HG03571 (cell line): ENCODE data around the gene PRR14L.
A peak's percentile ranks its signal among the peaks of the same experiment; 100 is the strongest.
"Not testable (repeated sequence)": the region's sequence is repeated elsewhere in the genome, so short reads cannot be mapped to it uniquely, and the experiment has no call there.

Experiments
- ATAC-seq: cut with Tn5 transposase; IDR thresholded peaks from one replicate; pipeline ENCODE4 v1.9.1; 2021; ENCODE audit not compliant: unreplicated experiment

The PRR14L gene

DNA sequence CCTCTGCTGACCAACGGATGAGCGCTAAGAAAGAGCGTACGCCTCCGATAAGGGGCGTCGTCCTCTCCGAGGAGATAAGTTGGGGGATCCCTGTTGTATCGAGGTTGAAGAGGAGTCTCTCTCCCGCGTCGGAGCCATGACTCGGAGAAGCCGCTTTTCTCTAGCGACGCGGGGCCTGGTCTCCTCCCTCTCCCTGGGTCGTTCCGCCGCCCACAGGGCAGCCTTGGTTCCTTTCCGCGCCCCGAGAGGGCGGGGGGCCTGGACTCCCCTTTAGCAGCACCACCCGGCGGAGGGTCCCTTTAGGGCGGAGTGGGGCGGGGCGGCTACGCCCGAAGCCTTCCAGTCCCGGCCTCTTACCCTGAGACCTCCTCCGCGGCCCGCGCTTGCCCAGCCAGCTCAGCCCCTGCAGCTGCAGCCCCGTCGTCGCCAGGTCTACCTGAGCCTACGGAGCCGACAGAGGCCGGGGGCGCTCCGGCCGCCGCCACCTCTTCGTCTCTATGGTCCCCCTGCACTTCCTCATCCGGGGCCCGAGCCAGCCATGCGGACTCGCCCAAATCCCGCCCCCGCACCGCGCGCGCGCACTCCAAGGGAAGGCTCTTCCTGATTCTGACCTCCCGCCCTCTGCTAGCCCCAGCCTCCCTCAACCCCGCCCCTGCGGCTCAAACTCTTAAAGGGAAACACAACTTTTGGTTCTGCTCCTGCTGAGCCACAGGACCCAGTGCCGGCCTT is at the start of gene PRR14L:
Gene PRR14L (minus strand): TSS at position 497 of the 729 bp plus-strand sequence. CDS start 11,272 bp downstream, outside the sequence.
- peak; percentile 57 for ATAC-seq

- not testable (repeated sequence) for ATAC-seq
These were observed 49.4 kb upstream of the PRR14L start for GRCh38 chr22:31799358-31799757.

DNA sequence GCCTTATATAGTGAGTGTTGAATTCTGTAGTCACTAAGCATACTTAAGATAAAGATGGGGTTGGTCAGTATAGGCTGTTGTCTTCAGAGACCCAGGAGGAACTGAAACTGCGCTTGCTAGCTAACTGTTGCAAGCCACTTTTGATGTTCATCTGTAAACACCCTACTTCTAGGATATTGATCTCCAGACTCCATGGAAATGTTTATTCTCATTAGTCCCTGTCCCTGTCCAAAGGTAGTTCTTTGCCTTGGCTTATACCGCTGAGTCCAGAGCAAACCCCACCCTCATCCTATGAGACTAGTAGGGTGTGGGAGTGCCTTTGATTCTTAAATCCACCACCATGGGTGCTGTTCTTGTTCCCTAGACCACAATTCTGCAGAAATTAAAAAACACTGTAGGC is 40.3 kb upstream of the PRR14L start:
- ATAC-seq, result no peak

DNA sequence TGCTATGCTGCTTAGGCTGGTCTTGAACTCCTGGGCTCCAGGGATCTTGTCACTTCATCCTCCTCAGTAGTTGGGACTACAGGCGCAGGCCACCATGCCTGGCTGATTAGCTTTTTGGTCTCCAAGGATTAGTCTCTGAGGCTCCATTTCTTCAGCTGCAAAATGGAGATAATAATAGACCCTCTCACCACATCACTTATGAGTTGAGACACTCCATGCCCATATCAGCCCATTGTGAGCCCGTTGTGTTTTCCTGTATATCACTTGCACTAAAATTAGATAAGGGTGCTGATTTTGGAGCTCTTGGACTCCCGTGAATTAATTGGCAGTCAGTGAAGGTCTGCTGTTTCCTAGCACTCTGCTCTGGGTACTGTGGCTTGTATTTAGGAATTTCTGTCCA is 39.9 kb upstream of the PRR14L start:
- no peak for ATAC-seq

GRCh38 chr22:31776231-31776630 is 26.3 kb upstream of the PRR14L start:
- ATAC-seq, result no peak

- no peak for ATAC-seq
These were observed 23.5 kb upstream of the PRR14L start for GRCh38 chr22:31773416-31773815.

- ATAC-seq, result no peak
These were observed 18.6 kb upstream of the PRR14L start for GRCh38 chr22:31768422-31769059.

DNA sequence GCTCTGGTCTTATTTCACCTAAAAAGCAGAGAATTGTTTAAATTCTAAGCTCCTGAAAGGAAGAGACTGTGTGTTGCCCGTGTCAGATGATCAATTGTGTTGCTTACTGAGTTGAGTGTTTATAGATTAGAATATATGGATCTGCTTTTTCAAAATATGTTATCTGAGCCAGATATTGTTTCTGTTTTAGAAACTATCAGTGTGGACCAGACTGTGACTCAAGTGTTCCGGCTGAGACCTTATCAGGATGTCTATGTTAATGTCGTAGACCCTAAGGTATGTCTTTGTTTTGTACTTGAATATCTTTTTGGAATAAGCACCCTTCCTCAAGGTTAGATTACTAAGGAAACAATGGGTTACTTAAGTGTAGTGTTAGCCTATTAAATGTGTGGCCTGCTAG is 14.9 kb upstream of the PRR14L start:
- no peak for ATAC-seq

DNA sequence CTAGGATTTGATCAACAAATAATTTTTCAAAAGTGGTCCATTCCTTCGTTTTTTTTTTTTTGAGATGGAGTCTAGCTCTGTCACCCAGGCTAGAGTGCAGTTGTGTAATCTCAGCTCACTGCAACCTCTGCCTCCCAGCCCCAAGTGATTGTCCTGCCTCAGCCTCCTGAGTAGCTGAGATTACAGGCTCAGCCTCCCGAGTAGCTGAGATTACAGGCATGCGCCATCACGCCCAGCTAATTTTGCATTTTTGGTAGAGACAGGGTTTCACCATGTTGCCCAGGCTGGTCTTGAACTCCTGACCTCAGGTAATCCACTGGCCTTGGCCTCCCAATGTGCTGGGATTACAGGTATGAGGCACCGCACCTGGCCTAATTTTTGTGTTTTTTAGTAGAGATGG is 8.9 kb upstream of the PRR14L start:
- ATAC-seq, result not testable (repeated sequence)

DNA sequence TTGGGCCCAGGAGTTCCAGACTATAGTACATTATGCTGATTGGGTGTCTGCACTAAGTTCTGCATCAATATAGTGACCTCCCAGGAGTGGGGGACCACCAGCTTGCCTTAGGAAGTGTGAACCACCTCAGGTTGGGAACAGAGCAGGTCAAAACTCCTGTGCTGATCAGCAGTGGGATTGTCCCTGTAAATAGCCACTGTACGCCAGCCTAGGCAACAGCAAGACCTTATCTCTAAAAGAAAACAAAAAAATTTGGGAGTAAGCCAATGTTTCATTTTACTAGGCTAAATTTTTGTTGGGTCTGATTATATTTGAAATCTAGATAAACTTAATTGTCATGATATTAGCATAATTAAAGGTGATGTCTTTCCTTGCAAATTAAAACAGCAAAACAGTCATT is 7.3 kb upstream of the PRR14L start:
- ATAC-seq, result no peak

- ATAC-seq, result no peak
These were observed 4.9 kb upstream of the PRR14L start for GRCh38 chr22:31754813-31755212.

GRCh38 chr22:31753634-31754501 is 3.9 kb upstream of the PRR14L start, which contains the start of gene DEPDC5:
Gene DEPDC5, plus strand, starts transcription at chr22:31754019. Its CDS starts 903 bp downstream, at chr22:31754922.
- ATAC-seq, result peak; percentile 48

DNA sequence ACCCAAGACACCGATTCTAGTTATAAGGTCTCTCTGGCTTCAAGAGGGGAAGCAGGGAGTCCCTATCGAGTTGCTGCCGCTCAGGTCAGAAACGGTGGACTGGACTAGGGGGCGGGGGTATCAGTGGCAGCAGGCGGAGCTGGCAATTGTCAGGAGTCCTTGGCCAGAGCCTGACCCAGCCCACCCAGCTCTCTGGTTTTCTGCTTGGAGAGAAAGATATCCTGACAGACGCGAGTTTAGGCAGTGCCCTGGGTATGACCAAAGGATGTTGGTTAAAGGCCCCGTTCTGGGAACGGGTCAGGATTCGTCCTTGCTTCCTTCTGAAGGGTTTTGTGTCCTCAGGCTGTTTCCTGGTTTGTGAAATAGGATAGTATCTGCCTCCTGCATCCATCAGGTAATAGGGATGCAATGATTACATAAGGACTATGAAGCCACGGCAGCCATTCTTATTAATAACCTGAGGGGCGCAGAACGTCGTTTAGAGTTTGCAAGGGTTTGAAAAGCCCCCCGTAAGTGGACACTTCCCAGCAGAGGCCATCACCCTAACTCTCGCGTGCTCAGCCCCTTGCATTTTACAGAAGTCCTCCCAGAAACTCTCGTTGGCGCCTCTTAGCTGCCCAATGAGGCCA is 3.2 kb upstream of the PRR14L start:
- peak; percentile 9 for ATAC-seq

- no peak for ATAC-seq
These were observed 2.3 kb upstream of the PRR14L start for GRCh38 chr22:31752096-31752847.

DNA sequence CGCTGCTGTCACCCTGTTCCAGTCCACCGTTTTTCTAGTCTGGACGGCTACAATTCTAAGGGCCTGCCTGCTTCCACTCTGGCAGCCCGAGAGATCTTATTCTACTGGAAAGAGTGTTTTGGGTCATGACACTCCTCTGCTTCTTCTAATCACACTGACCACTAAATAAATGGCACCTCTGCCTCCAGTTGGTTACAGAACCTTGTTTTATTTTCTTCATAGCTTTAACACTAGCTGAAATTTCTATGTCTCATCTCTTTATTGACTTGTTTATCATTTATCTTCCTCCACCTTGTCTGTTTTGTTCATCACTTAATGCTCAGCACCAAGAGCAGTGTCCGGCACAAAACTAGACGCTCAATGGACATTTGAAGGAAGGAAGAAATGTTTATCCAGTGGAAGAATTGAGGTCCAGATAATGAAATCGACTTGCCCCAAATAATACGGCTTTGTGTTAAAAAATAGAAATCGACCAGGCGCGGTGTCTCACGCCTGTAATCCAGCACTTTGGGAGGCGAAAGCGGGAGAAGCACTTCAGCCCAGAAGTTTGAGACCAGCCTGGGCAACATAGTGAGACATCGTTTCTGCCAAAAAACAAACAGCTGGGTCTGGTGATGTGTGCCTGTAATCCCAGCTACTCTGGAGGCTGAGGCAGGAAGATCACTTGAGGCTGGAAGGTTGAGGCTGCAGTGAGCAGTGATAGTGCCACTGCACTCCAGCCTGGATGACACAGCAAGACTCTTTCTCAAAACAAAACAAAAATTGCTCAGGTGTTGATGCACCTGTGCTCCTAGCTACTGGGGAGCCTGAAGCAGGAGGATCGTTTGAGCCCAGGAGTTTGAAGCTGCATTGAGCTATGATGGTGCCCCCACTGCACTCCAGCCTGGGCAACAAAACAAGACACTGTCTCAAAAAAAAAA is 693 bp upstream of the PRR14L start:
- no peak for ATAC-seq

GRCh38 chr22:31748490-31748889 is 1.4 kb downstream of the PRR14L start:
- no peak for ATAC-seq

GRCh38 chr22:31747441-31747840 is 2.5 kb downstream of the PRR14L start:
- no peak for ATAC-seq

DNA sequence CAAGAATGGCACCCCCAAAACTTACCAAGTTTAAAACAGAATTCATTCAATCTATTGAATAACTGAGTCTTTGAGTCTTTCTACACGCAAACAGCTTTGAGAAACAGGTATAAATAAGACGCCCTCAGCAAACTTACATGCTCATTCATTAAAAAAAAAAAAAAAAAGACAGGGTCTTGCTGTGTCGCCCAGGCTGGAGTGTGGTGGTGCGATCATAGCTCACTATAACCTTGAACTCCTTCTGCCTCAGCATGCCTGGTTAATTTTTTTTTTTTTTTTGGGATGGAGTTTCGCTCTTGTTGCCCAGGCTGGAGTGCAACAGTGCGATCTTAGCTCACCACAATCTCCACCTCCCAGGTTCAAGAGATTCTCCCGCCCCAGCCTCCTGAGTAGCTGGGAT is 6.1 kb downstream of the PRR14L start:
- ATAC-seq, result no peak

- no peak for ATAC-seq
These were observed 7.2 kb downstream of the PRR14L start for GRCh38 chr22:31742682-31743081.
